OCI-LY1 (cell line): Measurements from ENCODE around the gene LAMB3.

ENCODE experiments used
- H2AFZ ChIP-seq: fragments of 200-600 bp; sonication (generic), shearing (Covaris generic); 2 replicates; pipeline ENCODE4 v1.6.0; 2014; ENCODE audit warnings: antibody characterized with exemption, mild to moderate bottlenecking, low read length
- H3F3A ChIP-seq: fragments of 200-600 bp; sonication (generic), shearing (Covaris generic); 2 replicates; pipeline ENCODE4 v1.6.0; 2014; ENCODE audit warnings: mild to moderate bottlenecking, antibody characterized with exemption, low read length, moderate library complexity; ENCODE audit not compliant: insufficient read depth
- H3K27ac ChIP-seq: fragments of 200-600 bp; sonication (generic); 2 replicates; pipeline ENCODE4 v1.5.1; 2014; ENCODE audit warnings: low read length, mixed run types, mild to moderate bottlenecking, low read depth; ENCODE audit not compliant: poor library complexity, severe bottlenecking
- H3K27me3 ChIP-seq: fragments of 200-600 bp; sonication (generic); 2 replicates; pipeline ENCODE4 v1.6.0; 2014; ENCODE audit warnings: antibody characterized with exemption, mild to moderate bottlenecking, low read length, moderate library complexity; ENCODE audit not compliant: insufficient read depth
- H3K36me3 ChIP-seq: fragments of 200-600 bp; sonication (generic); 2 replicates; pipeline ENCODE4 v1.6.1; 2014; ENCODE audit warnings: mild to moderate bottlenecking, antibody characterized with exemption, low read length, moderate library complexity, mixed read lengths; ENCODE audit not compliant: insufficient read depth
- H3K4me1 ChIP-seq: fragments of 200-600 bp; sonication (generic); 2 replicates; pipeline ENCODE4 v1.5.1; 2014; ENCODE audit warnings: mild to moderate bottlenecking, low read length, moderate library complexity; ENCODE audit not compliant: insufficient read depth, severe bottlenecking
- H3K4me2 ChIP-seq: fragments of 200-600 bp; sonication (generic), shearing (Covaris generic); 2 replicates; pipeline ENCODE4 v1.6.1; 2014; ENCODE audit warnings: low read length
- H3K4me3 ChIP-seq: fragments of 200-600 bp; sonication (generic); 2 replicates; pipeline ENCODE4 v1.5.1; 2014; ENCODE audit warnings: low read length, low read depth, mild to moderate bottlenecking, mixed read lengths; ENCODE audit not compliant: poor library complexity, severe bottlenecking
- H3K79me2 ChIP-seq: fragments of 200-600 bp; shearing (Covaris generic); 2 replicates; pipeline ENCODE4 v1.6.1; 2016; ENCODE audit warnings: mixed run types, low read length, mixed read lengths; ENCODE audit not compliant: insufficient read depth
- H3K9ac ChIP-seq: fragments of 200-600 bp; sonication (generic), shearing (Covaris generic); 2 replicates; pipeline ENCODE4 v1.6.1; 2014; ENCODE audit warnings: mild to moderate bottlenecking, low read length, mixed read lengths
- H3K9me2 ChIP-seq: fragments of 200-600 bp; sonication (generic), shearing (Covaris generic); 2 replicates; pipeline ENCODE4 v1.6.1; 2014; ENCODE audit warnings: low read depth, mild to moderate bottlenecking, low read length, mixed read lengths
- H3K9me3 ChIP-seq: fragments of 200-600 bp; shearing (Covaris generic); 2 replicates; pipeline ENCODE4 v1.6.1; 2014; ENCODE audit warnings: low read length, mixed read lengths
- H4K20me1 ChIP-seq: fragments of 200-600 bp; sonication (generic), shearing (Covaris generic); 2 replicates; pipeline ENCODE4 v1.6.0; 2016; ENCODE audit warnings: mild to moderate bottlenecking, low read length; ENCODE audit not compliant: insufficient read depth
- EZH2 ChIP-seq: fragments of 200-600 bp; sonication (generic), shearing (Covaris generic); IDR thresholded peaks from 2 replicates; pipeline ENCODE4 v1.8.0; 2017; ENCODE audit warnings: borderline replicate concordance, mixed run types, mild to moderate bottlenecking, antibody characterized with exemption, low read length, moderate library complexity, mixed read lengths
- TF ChIP-seq, protein P1 (sequence below): fragments of 200-600 bp; sonication (generic), shearing (Covaris generic); IDR thresholded peaks from 2 replicates; pipeline ENCODE4 v1.5.1; 2017; ENCODE audit warnings: mild to moderate bottlenecking, antibody characterized with exemption, low read length, moderate library complexity, mixed read lengths

The LAMB3 gene

DNA sequence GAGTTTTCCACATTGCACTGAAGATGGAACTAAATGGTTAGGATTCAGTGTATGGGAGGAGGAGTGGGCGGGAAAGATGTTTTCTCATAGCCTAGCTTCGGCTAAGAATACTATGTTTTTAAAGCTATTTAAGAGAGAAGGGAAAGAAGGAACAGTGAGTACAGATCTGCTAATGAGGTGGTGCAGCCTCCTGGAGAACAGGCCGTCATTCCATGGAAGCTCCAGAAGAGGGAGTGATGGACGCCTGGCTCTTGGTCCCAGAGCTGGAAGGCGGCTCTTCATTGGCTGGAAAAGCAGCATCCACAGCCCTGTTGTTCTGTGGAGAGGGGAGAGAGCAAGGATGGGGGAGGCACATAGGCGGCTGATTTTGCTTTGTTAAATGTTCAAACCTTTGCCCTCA is 61.8 kb downstream of the LAMB3 start:
- Histone ChIP-seq H3K4me3 (no peak overlapping the region), H3K9me3 (no peaks in the 10 kb centered on the region), H3K4me2 (no peak overlapping the region), H3K9me2 (no peaks in the 10 kb centered on the region), H2AFZ (no peak overlapping the region), H3K4me1 (no peaks in the 10 kb centered on the region), H3K9ac (no peak overlapping the region), H3K27me3 (no peaks in the 10 kb centered on the region), H3K79me2 (no peaks in the 10 kb centered on the region), H3F3A (no peaks in the 10 kb centered on the region), H3K36me3 (no peaks in the 10 kb centered on the region), H3K27ac (no peak overlapping the region), H4K20me1 (no peaks in the 10 kb centered on the region)
- no peak for TF ChIP-seq EZH2
- TF ChIP-seq, protein P1, sequence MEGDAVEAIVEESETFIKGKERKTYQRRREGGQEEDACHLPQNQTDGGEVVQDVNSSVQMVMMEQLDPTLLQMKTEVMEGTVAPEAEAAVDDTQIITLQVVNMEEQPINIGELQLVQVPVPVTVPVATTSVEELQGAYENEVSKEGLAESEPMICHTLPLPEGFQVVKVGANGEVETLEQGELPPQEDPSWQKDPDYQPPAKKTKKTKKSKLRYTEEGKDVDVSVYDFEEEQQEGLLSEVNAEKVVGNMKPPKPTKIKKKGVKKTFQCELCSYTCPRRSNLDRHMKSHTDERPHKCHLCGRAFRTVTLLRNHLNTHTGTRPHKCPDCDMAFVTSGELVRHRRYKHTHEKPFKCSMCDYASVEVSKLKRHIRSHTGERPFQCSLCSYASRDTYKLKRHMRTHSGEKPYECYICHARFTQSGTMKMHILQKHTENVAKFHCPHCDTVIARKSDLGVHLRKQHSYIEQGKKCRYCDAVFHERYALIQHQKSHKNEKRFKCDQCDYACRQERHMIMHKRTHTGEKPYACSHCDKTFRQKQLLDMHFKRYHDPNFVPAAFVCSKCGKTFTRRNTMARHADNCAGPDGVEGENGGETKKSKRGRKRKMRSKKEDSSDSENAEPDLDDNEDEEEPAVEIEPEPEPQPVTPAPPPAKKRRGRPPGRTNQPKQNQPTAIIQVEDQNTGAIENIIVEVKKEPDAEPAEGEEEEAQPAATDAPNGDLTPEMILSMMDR = no peak

DNA sequence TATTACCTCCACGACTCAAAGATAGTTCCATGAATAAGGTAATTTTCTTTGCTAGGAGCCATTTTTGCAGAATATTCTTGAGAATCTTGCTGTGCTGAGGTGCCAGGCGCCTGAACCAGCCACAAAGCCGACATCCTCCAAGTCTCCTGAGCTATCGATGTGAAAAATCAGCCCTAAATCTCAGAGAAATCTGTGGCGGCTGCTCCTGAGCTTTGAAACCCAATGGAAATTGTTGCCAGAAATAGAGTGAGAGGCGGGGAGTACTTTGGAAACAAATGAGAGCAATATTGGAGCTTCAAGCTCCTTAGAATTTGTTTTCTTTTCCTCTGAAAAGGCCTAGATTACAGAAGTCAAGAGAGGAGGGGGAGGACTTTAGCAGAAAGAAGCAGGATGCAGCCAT is 62.4 kb downstream of the LAMB3 start:
- H3K27me3 ChIP-seq = no peaks in the 10 kb centered on the region
- H3K4me1 ChIP-seq = no peaks in the 10 kb centered on the region
- no peaks in the 10 kb centered on the region for H3K9me2 ChIP-seq
- TF ChIP-seq, protein P1 = no peak
- TF ChIP-seq EZH2 = no peak
- no peak overlapping the region for H3K27ac ChIP-seq
- no peaks in the 10 kb centered on the region for H4K20me1 ChIP-seq
- H3K9ac ChIP-seq = no peak overlapping the region
- H3K79me2 ChIP-seq = no peaks in the 10 kb centered on the region
- H3K36me3 ChIP-seq = no peaks in the 10 kb centered on the region
- H3F3A ChIP-seq = no peaks in the 10 kb centered on the region
- no peaks in the 10 kb centered on the region for H3K9me3 ChIP-seq
- H3K4me3 ChIP-seq = no peak overlapping the region
- H2AFZ ChIP-seq = no peak overlapping the region
- no peak overlapping the region for H3K4me2 ChIP-seq

DNA sequence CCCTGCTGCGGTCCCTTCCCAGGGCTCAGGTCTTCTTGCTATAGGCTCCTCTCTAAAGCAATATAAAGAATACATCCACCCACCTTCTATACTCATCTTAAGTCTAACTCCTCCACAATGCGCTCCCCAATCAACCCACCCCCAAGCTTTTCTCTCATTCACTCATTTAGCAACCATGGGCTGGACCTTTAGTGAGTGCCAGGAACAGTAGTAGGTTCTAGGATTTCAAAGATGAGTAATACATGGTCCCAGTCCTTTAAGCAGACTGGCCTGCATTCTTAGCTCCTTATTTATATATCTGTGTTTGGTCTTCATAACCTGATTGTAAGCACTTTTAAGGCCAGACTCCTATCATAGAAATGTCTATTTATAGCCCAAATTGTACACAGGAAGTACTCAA is 62.8 kb downstream of the LAMB3 start:
- TF ChIP-seq EZH2 = no peak
- TF ChIP-seq, protein P1 = no peak
- no peaks in the 10 kb centered on the region for H3K4me1 ChIP-seq
- no peaks in the 10 kb centered on the region for H4K20me1 ChIP-seq
- H3K36me3 ChIP-seq = no peaks in the 10 kb centered on the region
- H3K9me3 ChIP-seq = no peaks in the 10 kb centered on the region
- no peak overlapping the region for H3K4me2 ChIP-seq
- H2AFZ ChIP-seq = no peak overlapping the region
- no peaks in the 10 kb centered on the region for H3K79me2 ChIP-seq
- H3K27ac ChIP-seq = no peak overlapping the region
- H3F3A ChIP-seq = no peaks in the 10 kb centered on the region
- H3K9me2 ChIP-seq = no peaks in the 10 kb centered on the region
- no peak overlapping the region for H3K9ac ChIP-seq
- H3K27me3 ChIP-seq = no peaks in the 10 kb centered on the region
- no peak overlapping the region for H3K4me3 ChIP-seq
